Esophagus squamous epithelium (tissue), 4 donors: ENCODE measurements around the gene RANBP3L.

Source experiments
- CTCF ChIP-seq, 6 experiments: fragments of 450-650 bp in 4 of 6; fragments of 200-600 bp in 2 of 6; sonication (generic) in 2 of 6; IDR thresholded peaks; one replicate each; pipeline ENCODE4 v1.5.1; 2016 to 2019; ENCODE audit warnings: antibody characterized with exemption in 6 of 6, mild to moderate bottlenecking in 4 of 6, moderate library complexity in 4 of 6
- POLR2A ChIP-seq, 4 donors: fragments of 450-650 bp; IDR thresholded peaks; one replicate each; pipeline ENCODE4 v1.6.1; 2017; ENCODE audit warnings: antibody characterized with exemption in 4 of 4, mild to moderate bottlenecking in 4 of 4, moderate library complexity in 3 of 4

- no peak for TF ChIP-seq CTCF (IDR thresholded peaks at IDR 0.05)
- TF ChIP-seq POLR2A (IDR thresholded peaks at IDR 0.05), result no peak
These were observed 3.1 kb downstream of the RANBP3L start for GRCh38 chr5:36298552-36298951.
